K562 (cell line): ENCODE results near the gene WSCD2. TPM values are rescaled to one million over a fixed set of nuclear protein-coding genes. Genes with fewer than 3 reads are reported as not detected.

Experiments used
- MCM5 ChIP-seq: fragments of 450-650 bp; IDR thresholded peaks from 2 replicates; pipeline ENCODE4 v1.6.1; 2016; ENCODE audit warnings: low read depth
- MEF2D ChIP-seq: conservative IDR thresholded peaks from 2 replicates; pipeline ENCODE4 v1.6.1; 2016; ENCODE audit warnings: low read depth, missing genetic modification characterization, missing compliant biosample characterization
- polyA plus RNA-seq, 8 experiments: library from polyadenylated mRNA; depleted of rRNA in 4 of 8; stranded (reverse) in 5 of 8; unstranded in 3 of 8; fragments of >200 nt; fragmentation: Nextera tagmentation in 2 of 8; fragmentation: Illumina TruSeq in 1 of 8; extraction: Ambion mirVana in 2 of 8; extraction: Trizol in 1 of 8; gene quantifications; 2 replicates each; pipeline versions ENCODE4 v1.2.1 to v1.2.3, GENCODE V29; 2011 to 2014; ENCODE audit warnings: inconsistent platforms in 1 of 8, missing spikeins in 1 of 8
- total RNA-seq, 7 experiments: library from RNA; depleted of rRNA in 6 of 7; stranded (reverse); fragments of >200 nt in 6 of 7; fragmentation: Illumina TruSeq in 2 of 7; extraction: Trizol in 2 of 7; gene quantifications; 2 replicates each; pipeline versions ENCODE4 v1.2.1 to v1.2.3, GENCODE V29; 2011 to 2021; ENCODE audit warnings: low replicate concordance in 1 of 7
- TF ChIP-seq, protein P1 (sequence below), 2 experiments: fragments of 450-650 bp in 1 of 2; sonication (generic) in 1 of 2; formaldehyde crosslinking in 1 of 2; IDR thresholded peaks; 2 replicates each; pipeline versions ENCODE4 v1.7.1 to v1.9.0; 2016 to 2022; ENCODE audit warnings: inconsistent platforms in 1 of 2, mild to moderate bottlenecking in 1 of 2, missing genetic modification reagents in 1 of 2
- TF ChIP-seq, protein P2 (sequence below): fragments of 450-650 bp; IDR thresholded peaks from 2 replicates; pipeline ENCODE4 v1.6.1; 2016; ENCODE audit warnings: borderline replicate concordance
- TF ChIP-seq, protein P3 (sequence below): fragments of 250-450 bp; sonication (Bioruptor Pico); IDR thresholded peaks from 2 replicates; pipeline ENCODE4 v1.5.0; 2020; ENCODE audit warnings: mild to moderate bottlenecking
- TF ChIP-seq, protein P4 (sequence below): fragments of 250-450 bp; sonication (Bioruptor Pico); IDR thresholded peaks from 2 replicates; pipeline ENCODE4 v1.5.0; 2020; ENCODE audit warnings: mild to moderate bottlenecking, borderline replicate concordance

Gene WSCD2
- total and polyA plus RNA-seq, 9 of the 15 experiments (the other 6 are each of a cell fraction or from before 2014, with no cell fraction given): 0.72 to 14.1 (median 4.0) TPM

DNA sequence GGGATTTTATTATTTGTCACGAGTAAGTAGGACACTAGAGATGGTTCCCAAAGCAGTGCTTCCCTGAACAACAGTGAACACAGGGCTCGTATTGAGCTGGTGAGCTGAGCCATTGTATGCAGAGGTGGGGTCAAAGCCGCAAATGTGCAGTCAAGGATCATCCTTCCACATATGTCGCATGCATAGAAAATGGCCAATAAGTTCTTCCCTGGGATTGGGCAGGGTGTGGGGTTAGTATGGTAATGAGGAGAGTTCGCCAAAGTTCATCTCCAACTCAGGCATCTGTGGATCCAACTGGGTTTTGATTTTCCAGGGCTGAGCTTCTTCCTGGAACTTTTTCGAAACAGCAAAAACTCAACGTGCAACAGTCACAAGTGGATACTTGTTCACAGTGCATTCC lies 123.4 kb downstream of the WSCD2 start (continued):
- TF ChIP-seq, protein P1, sequence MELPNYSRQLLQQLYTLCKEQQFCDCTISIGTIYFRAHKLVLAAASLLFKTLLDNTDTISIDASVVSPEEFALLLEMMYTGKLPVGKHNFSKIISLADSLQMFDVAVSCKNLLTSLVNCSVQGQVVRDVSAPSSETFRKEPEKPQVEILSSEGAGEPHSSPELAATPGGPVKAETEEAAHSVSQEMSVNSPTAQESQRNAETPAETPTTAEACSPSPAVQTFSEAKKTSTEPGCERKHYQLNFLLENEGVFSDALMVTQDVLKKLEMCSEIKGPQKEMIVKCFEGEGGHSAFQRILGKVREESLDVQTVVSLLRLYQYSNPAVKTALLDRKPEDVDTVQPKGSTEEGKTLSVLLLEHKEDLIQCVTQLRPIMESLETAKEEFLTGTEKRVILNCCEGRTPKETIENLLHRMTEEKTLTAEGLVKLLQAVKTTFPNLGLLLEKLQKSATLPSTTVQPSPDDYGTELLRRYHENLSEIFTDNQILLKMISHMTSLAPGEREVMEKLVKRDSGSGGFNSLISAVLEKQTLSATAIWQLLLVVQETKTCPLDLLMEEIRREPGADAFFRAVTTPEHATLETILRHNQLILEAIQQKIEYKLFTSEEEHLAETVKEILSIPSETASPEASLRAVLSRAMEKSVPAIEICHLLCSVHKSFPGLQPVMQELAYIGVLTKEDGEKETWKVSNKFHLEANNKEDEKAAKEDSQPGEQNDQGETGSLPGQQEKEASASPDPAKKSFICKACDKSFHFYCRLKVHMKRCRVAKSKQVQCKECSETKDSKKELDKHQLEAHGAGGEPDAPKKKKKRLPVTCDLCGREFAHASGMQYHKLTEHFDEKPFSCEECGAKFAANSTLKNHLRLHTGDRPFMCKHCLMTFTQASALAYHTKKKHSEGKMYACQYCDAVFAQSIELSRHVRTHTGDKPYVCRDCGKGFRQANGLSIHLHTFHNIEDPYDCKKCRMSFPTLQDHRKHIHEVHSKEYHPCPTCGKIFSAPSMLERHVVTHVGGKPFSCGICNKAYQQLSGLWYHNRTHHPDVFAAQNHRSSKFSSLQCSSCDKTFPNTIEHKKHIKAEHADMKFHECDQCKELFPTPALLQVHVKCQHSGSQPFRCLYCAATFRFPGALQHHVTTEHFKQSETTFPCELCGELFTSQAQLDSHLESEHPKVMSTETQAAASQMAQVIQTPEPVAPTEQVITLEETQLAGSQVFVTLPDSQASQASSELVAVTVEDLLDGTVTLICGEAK (IDR thresholded peaks at IDR 0.05): no peak
- TF ChIP-seq, protein P1 (CRISPR knock-in tag; IDR thresholded peaks at IDR 0.05): no peak
- TF ChIP-seq, protein P2, sequence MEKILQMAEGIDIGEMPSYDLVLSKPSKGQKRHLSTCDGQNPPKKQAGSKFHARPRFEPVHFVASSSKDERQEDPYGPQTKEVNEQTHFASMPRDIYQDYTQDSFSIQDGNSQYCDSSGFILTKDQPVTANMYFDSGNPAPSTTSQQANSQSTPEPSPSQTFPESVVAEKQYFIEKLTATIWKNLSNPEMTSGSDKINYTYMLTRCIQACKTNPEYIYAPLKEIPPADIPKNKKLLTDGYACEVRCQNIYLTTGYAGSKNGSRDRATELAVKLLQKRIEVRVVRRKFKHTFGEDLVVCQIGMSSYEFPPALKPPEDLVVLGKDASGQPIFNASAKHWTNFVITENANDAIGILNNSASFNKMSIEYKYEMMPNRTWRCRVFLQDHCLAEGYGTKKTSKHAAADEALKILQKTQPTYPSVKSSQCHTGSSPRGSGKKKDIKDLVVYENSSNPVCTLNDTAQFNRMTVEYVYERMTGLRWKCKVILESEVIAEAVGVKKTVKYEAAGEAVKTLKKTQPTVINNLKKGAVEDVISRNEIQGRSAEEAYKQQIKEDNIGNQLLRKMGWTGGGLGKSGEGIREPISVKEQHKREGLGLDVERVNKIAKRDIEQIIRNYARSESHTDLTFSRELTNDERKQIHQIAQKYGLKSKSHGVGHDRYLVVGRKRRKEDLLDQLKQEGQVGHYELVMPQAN: no peak
- TF ChIP-seq MCM5 (no peak), MEF2D (tag) (no peak)
- TF ChIP-seq, protein P3, sequence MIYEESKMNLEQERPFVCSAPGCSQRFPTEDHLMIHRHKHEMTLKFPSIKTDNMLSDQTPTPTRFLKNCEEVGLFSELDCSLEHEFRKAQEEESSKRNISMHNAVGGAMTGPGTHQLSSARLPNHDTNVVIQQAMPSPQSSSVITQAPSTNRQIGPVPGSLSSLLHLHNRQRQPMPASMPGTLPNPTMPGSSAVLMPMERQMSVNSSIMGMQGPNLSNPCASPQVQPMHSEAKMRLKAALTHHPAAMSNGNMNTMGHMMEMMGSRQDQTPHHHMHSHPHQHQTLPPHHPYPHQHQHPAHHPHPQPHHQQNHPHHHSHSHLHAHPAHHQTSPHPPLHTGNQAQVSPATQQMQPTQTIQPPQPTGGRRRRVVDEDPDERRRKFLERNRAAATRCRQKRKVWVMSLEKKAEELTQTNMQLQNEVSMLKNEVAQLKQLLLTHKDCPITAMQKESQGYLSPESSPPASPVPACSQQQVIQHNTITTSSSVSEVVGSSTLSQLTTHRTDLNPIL (CRISPR knock-in tag): no peak
- TF ChIP-seq, protein P4, sequence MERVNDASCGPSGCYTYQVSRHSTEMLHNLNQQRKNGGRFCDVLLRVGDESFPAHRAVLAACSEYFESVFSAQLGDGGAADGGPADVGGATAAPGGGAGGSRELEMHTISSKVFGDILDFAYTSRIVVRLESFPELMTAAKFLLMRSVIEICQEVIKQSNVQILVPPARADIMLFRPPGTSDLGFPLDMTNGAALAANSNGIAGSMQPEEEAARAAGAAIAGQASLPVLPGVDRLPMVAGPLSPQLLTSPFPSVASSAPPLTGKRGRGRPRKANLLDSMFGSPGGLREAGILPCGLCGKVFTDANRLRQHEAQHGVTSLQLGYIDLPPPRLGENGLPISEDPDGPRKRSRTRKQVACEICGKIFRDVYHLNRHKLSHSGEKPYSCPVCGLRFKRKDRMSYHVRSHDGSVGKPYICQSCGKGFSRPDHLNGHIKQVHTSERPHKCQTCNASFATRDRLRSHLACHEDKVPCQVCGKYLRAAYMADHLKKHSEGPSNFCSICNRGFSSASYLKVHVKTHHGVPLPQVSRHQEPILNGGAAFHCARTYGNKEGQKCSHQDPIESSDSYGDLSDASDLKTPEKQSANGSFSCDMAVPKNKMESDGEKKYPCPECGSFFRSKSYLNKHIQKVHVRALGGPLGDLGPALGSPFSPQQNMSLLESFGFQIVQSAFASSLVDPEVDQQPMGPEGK: no peak
